HEK293T (cell line): ENCODE results near the gene OR1E2.

Experiments used
- CTBP1 ChIP-seq: fragments of 450-650 bp; IDR thresholded peaks from 2 replicates; pipeline ENCODE4 v1.6.1; 2016; ENCODE audit warnings: borderline replicate concordance
- FOXA1 ChIP-seq: fragments of 450-650 bp; IDR thresholded peaks from 2 replicates; pipeline ENCODE4 v1.6.1; 2016; ENCODE audit warnings: mild to moderate bottlenecking
- FOXK2 ChIP-seq: fragments of 450-650 bp; IDR thresholded peaks from 2 replicates; pipeline ENCODE4 v1.6.1; 2016; ENCODE audit warnings: mild to moderate bottlenecking
- HDGF ChIP-seq: fragments of 450-650 bp; IDR thresholded peaks from 2 replicates; pipeline ENCODE4 v1.6.1; 2017; ENCODE audit warnings: antibody characterized with exemption, borderline replicate concordance
- SUZ12 ChIP-seq: fragments of 450-650 bp; IDR thresholded peaks from 2 replicates; pipeline ENCODE4 v1.6.1; 2016; ENCODE audit warnings: mild to moderate bottlenecking
- TARDBP ChIP-seq: fragments of 450-650 bp; IDR thresholded peaks from 2 replicates; pipeline ENCODE4 v1.6.1; 2016

DNA sequence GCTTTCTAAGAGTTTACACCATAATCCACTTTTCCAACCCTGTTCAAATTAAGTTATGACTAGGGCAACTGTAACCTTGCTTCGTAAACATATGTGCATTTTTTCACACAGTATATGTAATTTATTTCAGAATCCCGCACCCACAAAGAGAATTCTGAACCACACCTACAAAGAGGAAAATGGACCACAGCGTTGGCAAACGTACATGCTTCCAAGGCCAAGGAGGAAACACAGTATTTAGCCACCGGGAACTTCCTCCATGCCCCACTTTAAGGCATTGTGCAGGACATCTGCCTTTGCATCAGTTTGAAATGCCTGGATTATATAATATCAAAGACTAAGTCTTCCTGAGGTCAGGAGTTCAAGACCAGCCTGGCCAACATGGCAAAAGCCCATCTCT, 35.9 kb upstream of the OR1E2 start:
- no peak for TF ChIP-seq FOXA1
- TF ChIP-seq HDGF = no peak
- TF ChIP-seq CTBP1 = no peak
- no peak for TF ChIP-seq FOXK2
- no peak for TF ChIP-seq SUZ12
- TF ChIP-seq TARDBP = no peak
